H9 (cell line): ENCODE results near the gene SHISA9. TPM values are rescaled to one million over a fixed set of nuclear protein-coding genes. Genes with fewer than 3 reads are reported as not detected.

Source experiments
- DNase-seq: peaks from one replicate; pipeline ENCODE4 v3.0.0-alpha.2; 2017
- H2AFZ ChIP-seq: one replicate; pipeline ENCODE4 v1.6.1; 2013; ENCODE audit warnings: mild to moderate bottlenecking, low read length, control low read depth, moderate library complexity
- H2AK5ac ChIP-seq: 2 replicates; pipeline ENCODE4 v1.6.1; 2013; ENCODE audit warnings: low read length, control low read depth, mixed read lengths; ENCODE audit not compliant: insufficient read length
- H2BK120ac ChIP-seq: one replicate; pipeline ENCODE4 v1.6.1; 2013; ENCODE audit warnings: low read depth, mild to moderate bottlenecking, low read length, control low read depth, inconsistent platforms; ENCODE audit not compliant: poor library complexity, severe bottlenecking
- H2BK12ac ChIP-seq: 2 replicates; pipeline ENCODE4 v1.6.1; 2013; ENCODE audit warnings: low read length, control low read depth, mixed read lengths, low read depth; ENCODE audit not compliant: insufficient read length
- H2BK15ac ChIP-seq: 2 replicates; pipeline ENCODE4 v1.6.1; 2013; ENCODE audit warnings: low read depth, low read length, control low read depth
- H2BK20ac ChIP-seq: one replicate; pipeline ENCODE4 v1.6.1; 2013; ENCODE audit warnings: low read depth, mild to moderate bottlenecking, low read length, control low read depth, inconsistent platforms; ENCODE audit not compliant: poor library complexity, severe bottlenecking
- H2BK5ac ChIP-seq: 2 replicates; pipeline ENCODE4 v1.6.1; 2013; ENCODE audit warnings: low read length, control low read depth, mixed read lengths; ENCODE audit not compliant: insufficient read length
- H3K14ac ChIP-seq: 2 replicates; pipeline ENCODE4 v1.6.1; 2013; ENCODE audit warnings: low read length, control low read depth; ENCODE audit not compliant: insufficient read depth
- H3K18ac ChIP-seq: 2 replicates; pipeline ENCODE4 v1.6.1; 2013; ENCODE audit warnings: low read depth, mild to moderate bottlenecking, mixed read lengths, low read length, control low read depth; ENCODE audit not compliant: insufficient read length
- H3K23ac ChIP-seq: 2 replicates; pipeline ENCODE4 v1.6.1; 2013; ENCODE audit warnings: low read length, control low read depth, mixed read lengths, low read depth; ENCODE audit not compliant: insufficient read length
- H3K23me2 ChIP-seq: 2 replicates; pipeline ENCODE4 v1.6.1; 2013; ENCODE audit warnings: low read depth, mild to moderate bottlenecking, mixed read lengths, low read length, control low read depth; ENCODE audit not compliant: insufficient read length, poor library complexity, severe bottlenecking
- H3K27ac ChIP-seq: 2 replicates; pipeline ENCODE4 v1.5.1; 2013; ENCODE audit warnings: low read length, control low read depth, mixed read lengths, low read depth; ENCODE audit not compliant: insufficient read length
- H3K27me3 ChIP-seq: 2 replicates; pipeline ENCODE4 v1.6.1; 2013; ENCODE audit warnings: low read length, control low read depth, inconsistent platforms; ENCODE audit not compliant: insufficient read depth
- H3K4ac ChIP-seq: 2 replicates; pipeline ENCODE4 v1.6.1; 2013; ENCODE audit warnings: low read depth, mild to moderate bottlenecking, control low read depth, inconsistent platforms, low read length, moderate library complexity
- H3K4me1 ChIP-seq: 2 replicates; pipeline ENCODE4 v1.6.1; 2013; ENCODE audit warnings: low read length, control low read depth, inconsistent platforms; ENCODE audit not compliant: insufficient read depth
- H3K4me2 ChIP-seq: 2 replicates; pipeline ENCODE4 v1.6.1; 2013; ENCODE audit warnings: low read length, control low read depth, mixed read lengths; ENCODE audit not compliant: insufficient read length, insufficient read depth
- H3K56ac ChIP-seq: 2 replicates; pipeline ENCODE4 v1.6.1; 2013; ENCODE audit warnings: low read depth, mild to moderate bottlenecking, mixed read lengths, low read length, control low read depth; ENCODE audit not compliant: insufficient read length
- H3K79me1 ChIP-seq: 2 replicates; pipeline ENCODE4 v1.6.1; 2013; ENCODE audit warnings: low read depth, mild to moderate bottlenecking, moderate library complexity, low read length, control low read depth, inconsistent platforms; ENCODE audit not compliant: insufficient read depth, poor library complexity, severe bottlenecking
- H3K79me2 ChIP-seq: 2 replicates; pipeline ENCODE4 v1.6.1; 2013; ENCODE audit warnings: low read length, control low read depth, inconsistent platforms; ENCODE audit not compliant: insufficient read depth
- H3K9ac ChIP-seq: 2 replicates; pipeline ENCODE4 v1.6.1; 2013; ENCODE audit warnings: low read length, control low read depth, mixed read lengths; ENCODE audit not compliant: insufficient read length; ENCODE audit errors: extremely low read depth
- H3K9me3 ChIP-seq: one replicate; pipeline ENCODE4 v1.6.1; 2013; ENCODE audit warnings: low read depth, low read length, inconsistent platforms; ENCODE audit not compliant: control insufficient read depth
- H3T11ph ChIP-seq: one replicate; pipeline ENCODE4 v1.6.1; 2013; ENCODE audit warnings: mild to moderate bottlenecking, low read length, control low read depth, inconsistent platforms
- H4K20me1 ChIP-seq: one replicate; pipeline ENCODE4 v1.6.1; 2013; ENCODE audit not compliant: control insufficient read depth, insufficient read length, insufficient read depth
- H4K5ac ChIP-seq: 2 replicates; pipeline ENCODE4 v1.6.1; 2013; ENCODE audit warnings: low read depth, mild to moderate bottlenecking, mixed read lengths, low read length, control low read depth; ENCODE audit not compliant: insufficient read length
- H4K8ac ChIP-seq: replicated peaks from 2 replicates; pipeline ENCODE4 v1.6.1; 2013; ENCODE audit warnings: low read length, control low read depth, mixed read lengths, low read depth; ENCODE audit not compliant: insufficient read length
- H4K91ac ChIP-seq: 2 replicates; pipeline ENCODE4 v1.6.1; 2013; ENCODE audit warnings: low read depth, mild to moderate bottlenecking, moderate library complexity, mixed read lengths, low read length, control low read depth; ENCODE audit not compliant: insufficient read length
- H3K27ac Mint-ChIP-seq, 3 experiments: 2 replicates in 2 of 3; 3 replicates in 1 of 3; pipeline ENCODE4 v1.8.0; 2020 to 2021; ENCODE audit warnings: mixed read lengths in 3 of 3, mild to moderate bottlenecking in 1 of 3, moderate library complexity in 1 of 3
- H3K27me3 Mint-ChIP-seq: 2 replicates; pipeline ENCODE4 v1.8.0; 2021; ENCODE audit warnings: low read depth, mild to moderate bottlenecking, moderate library complexity, mixed read lengths
- H3K36me3 Mint-ChIP-seq, 3 experiments: 2 replicates in 2 of 3; 3 replicates in 1 of 3; pipeline ENCODE4 v1.8.0; 2020 to 2021; ENCODE audit warnings: low read depth in 3 of 3, mixed read lengths in 3 of 3; ENCODE audit not compliant: insufficient read depth in 1 of 3
- H3K4me1 Mint-ChIP-seq, 2 experiments: 2 replicates each; pipeline ENCODE4 v1.8.0; 2020; ENCODE audit warnings: mixed read lengths in 2 of 2
- H3K4me3 Mint-ChIP-seq, 2 experiments: 2 replicates in 1 of 2; 3 replicates in 1 of 2; pipeline ENCODE4 v1.8.0; 2020 to 2021; ENCODE audit warnings: mild to moderate bottlenecking in 2 of 2, mixed read lengths in 2 of 2, moderate library complexity in 1 of 2
- H3K9me3 Mint-ChIP-seq, 2 experiments: 2 replicates in 1 of 2; 3 replicates in 1 of 2; pipeline ENCODE4 v1.8.0; 2020; ENCODE audit warnings: mild to moderate bottlenecking in 2 of 2, mixed read lengths in 2 of 2, moderate library complexity in 1 of 2
- CTCF ChIP-seq: fragments of 200-600 bp; sonication (generic); conservative IDR thresholded peaks from 3 replicates; pipeline ENCODE4 v1.8.0; 2021; ENCODE audit warnings: antibody characterized with exemption, mild to moderate bottlenecking
- WGBS: extraction: QIAGEN DNeasy Blood & Tissue Kit; methylation state at CpG from one replicate; pipeline ENCODE4 v1.1.7; 2013; ENCODE audit warnings: missing lambda C conversion rate, low lambda C conversion rate, mixed read lengths; ENCODE audit not compliant: insufficient read length; ENCODE audit errors: extremely low coverage; 5-methylcytosine and 5-hydroxymethylcytosine counted together
- total RNA-seq: library from RNA; stranded (reverse); gene quantifications from 2 replicates; pipeline ENCODE4 v1.2.1, GENCODE V29; 2021

SHISA9 gene
- total RNA-seq, 1 experiment from 2014 or later = 7.0 TPM

- Histone ChIP-seq H3T11ph (no peak overlapping the region), H2BK20ac (no peak overlapping the region), H3K4ac (no peak overlapping the region), H2BK5ac (no peak overlapping the region), H4K8ac (no peak overlapping the region), H3K4me1 (peaks cover 31% of the 10 kb centered on the region), H2AFZ (no peak overlapping the region), H3K56ac (no peak overlapping the region), H2BK120ac (no peak overlapping the region), H3K27me3 (no peaks in the 10 kb centered on the region), H2BK12ac (no peak overlapping the region), H3K23ac (no peak overlapping the region), H3K4me2 (no peak overlapping the region), H4K5ac (no peak overlapping the region), H3K79me2 (peaks cover 7% of the 10 kb centered on the region; the same call in 1 of the 2 replicates), H2BK15ac (no peak overlapping the region), H3K18ac (no peak overlapping the region), H3K23me2 (no peaks in the 10 kb centered on the region), H4K20me1 (peaks cover 5% of the 10 kb centered on the region), H3K14ac (no peak overlapping the region), H2AK5ac (no peak overlapping the region), H3K9me3 (no peaks in the 10 kb centered on the region), H3K27ac (no peak overlapping the region), H4K91ac (no peak overlapping the region), H3K79me1 (peaks cover 4% of the 10 kb centered on the region), H3K9ac (no peak overlapping the region)
- H3K27me3 Mint-ChIP-seq = no peaks in the 10 kb centered on the region
- peak overlapping the region in 2 of 3 experiments; percentile 66 to 79; a peak in 3 of 7 replicates for H3K27ac Mint-ChIP-seq
- no peaks in the 10 kb centered on the region for H3K36me3 Mint-ChIP-seq
- no peaks in the 10 kb centered on the region for H3K9me3 Mint-ChIP-seq
- no peak overlapping the region; a peak in 1 of 5 replicates for H3K4me3 Mint-ChIP-seq
- peak; percentile 73 for DNase-seq
- no CpG with 5 or more reads among the region's 2 CpGs for WGBS
- TF ChIP-seq CTCF = no peak
- peaks cover 42 to 59% of the 10 kb centered on the region in 2 experiments for H3K4me1 Mint-ChIP-seq
Measured at GRCh38 chr16:13014476-13014875, 113.1 kb downstream of the SHISA9 start.
